ENCODE data around the gene KRT27. TPM values are rescaled to one million over a fixed set of nuclear protein-coding genes. Genes with fewer than 3 reads are reported as not detected.
A peak's percentile ranks its signal among the peaks of the same experiment; 100 is the strongest.
"Not testable (repeated sequence)": the region's sequence is repeated elsewhere in the genome, so short reads cannot be mapped to it uniquely, and the experiment has no call there.

KRT27 gene
- total RNA-seq, 1 donor from 2014 or later = not detected

GRCh38 chr17:40775945-40776344 is 6.4 kb downstream of the KRT27 start:
- DNase-seq = no peak
- intact Hi-C loops (cut with DNase I) = no loop called here
- ATAC-seq (ENCODE audit: poor library complexity) = peak; percentile 87

GRCh38 chr17:40772101-40772500 is 10.2 kb downstream of the KRT27 start, which contains the start of gene KRT26:
Gene KRT26 (minus strand): TSS chr17:40772201. CDS start chr17:40772113, 88 bp downstream.
- no peak for ATAC-seq (ENCODE audit: poor library complexity)
- intact Hi-C loops (cut with DNase I) = no loop called here
- no peak for DNase-seq

DNA sequence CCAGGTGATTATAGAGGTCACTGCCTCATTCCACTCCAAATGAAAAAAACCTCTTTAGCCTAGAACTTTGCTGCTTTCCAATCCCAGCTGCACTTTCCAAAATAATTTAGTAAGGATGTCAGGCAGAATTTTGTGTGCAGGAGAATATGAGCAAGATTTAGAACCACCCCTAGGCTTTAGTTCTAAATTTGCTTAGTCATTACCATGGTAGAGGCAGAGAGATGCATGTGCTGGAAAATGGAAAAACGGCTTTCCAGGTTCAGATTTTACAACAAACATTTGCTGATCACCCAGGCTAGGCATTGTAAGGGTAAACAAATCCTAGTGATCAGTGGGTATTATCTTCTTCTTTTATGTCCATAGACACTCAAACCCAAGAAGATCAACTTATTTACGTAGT is 16.7 kb downstream of the KRT27 start:
- ATAC-seq (ENCODE audit: poor library complexity) (no peak), DNase-seq (no peak)
- intact Hi-C loops (cut with DNase I) = no loop called here

- DNase-seq (no peak), ATAC-seq (ENCODE audit: poor library complexity) (no peak)
- intact Hi-C loops (cut with DNase I) = no loop called here
Measured at GRCh38 chr17:40763752-40764151, 18.6 kb downstream of the KRT27 start.

DNA sequence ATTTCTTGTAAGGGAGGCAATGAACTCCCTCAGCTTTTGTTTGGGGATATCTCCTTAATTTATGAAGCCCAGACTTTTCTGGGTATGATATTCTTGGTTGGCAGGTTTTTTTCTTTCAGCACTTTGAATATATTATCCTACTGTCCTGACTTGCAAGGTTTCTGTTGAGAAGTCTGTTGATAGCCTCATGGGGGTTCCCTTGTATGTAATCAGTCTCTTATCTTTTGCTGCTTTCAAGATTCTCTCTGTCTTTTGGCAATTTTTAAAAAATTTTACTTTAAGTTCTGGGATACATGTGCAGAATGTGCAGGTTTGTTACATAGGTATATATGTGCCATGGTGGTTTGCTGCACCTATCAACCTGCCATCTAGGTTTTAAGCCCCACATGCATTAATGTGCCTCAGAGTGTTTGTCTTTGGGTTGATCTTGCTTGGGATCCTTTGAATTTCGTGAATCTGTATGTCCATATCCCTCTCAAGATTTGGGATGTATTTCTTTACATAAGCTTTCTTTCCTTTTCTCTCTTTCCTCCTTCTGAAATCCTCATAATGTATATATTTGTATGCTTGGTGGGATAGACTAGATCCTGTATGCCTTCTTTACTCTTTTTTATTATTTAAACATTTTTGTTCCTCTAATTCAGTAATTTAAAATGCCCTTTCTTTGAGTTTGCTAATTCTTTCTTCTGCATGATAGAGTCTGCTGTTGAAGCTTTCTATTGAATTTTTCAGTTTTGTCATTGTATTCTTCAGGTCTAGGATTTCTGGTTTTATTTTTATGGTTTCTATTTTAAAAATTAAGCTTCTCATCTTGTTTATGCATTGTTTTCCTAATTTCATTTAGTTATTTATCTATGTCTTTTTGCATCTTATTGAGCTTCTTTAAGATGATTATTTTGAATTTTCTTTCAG is 22.0 kb downstream of the KRT27 start:
- intact Hi-C loops (cut with DNase I) = no loop called here
- DNase-seq (no peak), ATAC-seq (ENCODE audit: poor library complexity) (no peak)

DNA sequence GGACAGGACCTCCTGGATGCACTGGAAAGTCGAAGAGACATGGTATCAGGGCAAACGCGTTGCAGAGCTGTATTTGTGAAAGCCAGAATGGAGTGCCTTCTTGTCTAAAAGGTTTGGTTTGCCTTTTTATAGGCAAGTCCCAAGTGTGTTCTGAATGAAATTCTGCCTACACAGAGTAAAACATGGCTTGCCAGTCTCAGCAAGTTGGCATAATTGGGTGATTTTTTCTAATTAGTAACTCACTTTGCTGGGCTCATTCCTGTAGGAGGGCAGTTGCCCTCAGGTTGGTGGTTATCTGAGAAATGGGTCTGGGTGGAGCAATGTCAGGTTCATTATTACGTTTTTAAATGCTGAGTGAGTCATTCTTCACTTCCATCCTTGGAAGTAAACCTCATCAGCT is 27.1 kb downstream of the KRT27 start, which contains the start of gene KRT25:
Gene KRT25, minus strand, starts transcription at position 101 of the 400 bp plus-strand sequence. Its CDS starts 60 bp downstream, at position 41.
- no peak for ATAC-seq (ENCODE audit: poor library complexity)
- intact Hi-C loops (cut with DNase I) = no loop called here
- no peak for DNase-seq

DNA sequence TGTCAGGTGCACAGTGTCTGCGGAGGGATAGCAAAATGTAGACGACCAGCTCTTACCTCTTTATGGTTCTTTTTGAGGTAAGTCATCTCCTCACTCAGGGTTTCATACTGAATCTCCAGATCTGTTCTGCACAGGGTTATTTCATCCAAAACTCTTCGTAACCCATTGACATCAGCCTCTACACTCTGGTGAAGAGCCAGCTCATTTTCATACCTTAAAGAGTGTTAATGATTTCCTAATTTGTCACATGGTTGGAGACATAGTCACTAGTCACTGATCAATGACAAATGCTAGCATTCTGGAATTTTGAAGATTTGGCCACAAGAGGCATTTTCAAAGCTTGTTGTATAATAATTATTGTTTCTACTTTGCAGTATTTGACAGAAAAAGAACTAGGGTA is 28.5 kb downstream of the KRT27 start:
- intact Hi-C loops (cut with DNase I) = no loop called here
- ATAC-seq (ENCODE audit: poor library complexity) = no peak

GRCh38 chr17:40751065-40751464 is 31.3 kb downstream of the KRT27 start:
- no peak for ATAC-seq (ENCODE audit: poor library complexity)
- no peak for DNase-seq
- intact Hi-C loops (cut with DNase I) = no loop called here

More for the DNA sequence above, 28.5 kb downstream of the KRT27 start:
- no peak for DNase-seq

DNA sequence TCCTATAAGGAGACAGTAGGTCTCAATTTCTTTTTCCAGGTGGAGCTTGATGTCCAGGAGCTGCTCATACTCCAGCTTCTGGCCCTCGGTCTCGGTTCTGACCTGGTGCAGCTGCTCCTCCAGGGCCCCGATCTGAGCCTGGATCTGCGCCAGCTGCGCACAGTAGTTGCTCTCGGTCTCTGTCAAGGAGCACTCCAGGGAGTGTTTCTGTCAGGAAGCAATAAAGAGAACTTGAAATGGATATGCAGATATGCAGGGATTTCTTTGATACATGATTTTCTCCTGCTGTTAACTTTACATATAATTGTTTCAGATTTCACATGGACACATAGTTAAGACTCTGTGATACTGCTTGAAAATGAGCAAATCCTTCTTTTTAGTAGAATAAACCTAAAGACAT is 32.0 kb downstream of the KRT27 start:
- DNase-seq = no peak
- ATAC-seq (ENCODE audit: poor library complexity) = no peak
- intact Hi-C loops (cut with DNase I) = no loop called here

DNA sequence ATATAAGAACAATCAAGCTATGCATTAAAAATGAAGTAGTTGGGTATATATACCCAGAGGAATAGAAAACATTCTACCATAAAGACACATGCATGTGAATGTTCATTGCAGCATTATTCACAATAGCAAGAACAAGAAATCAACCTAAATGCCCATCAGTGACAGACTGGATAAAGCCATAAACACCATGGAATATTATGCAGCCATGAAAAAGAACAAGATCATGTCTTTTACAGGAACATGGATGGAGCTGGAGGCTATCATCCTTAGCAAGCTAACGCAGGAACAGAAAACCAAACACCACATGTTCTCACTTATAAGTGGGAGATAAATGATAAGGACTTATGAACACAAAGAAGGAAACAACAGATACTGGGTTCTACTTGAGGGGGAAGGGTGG is 33.7 kb downstream of the KRT27 start:
- DNase-seq; intact Hi-C loops (cut with DNase I); ATAC-seq (ENCODE audit: poor library complexity): not testable (repeated sequence)

DNA sequence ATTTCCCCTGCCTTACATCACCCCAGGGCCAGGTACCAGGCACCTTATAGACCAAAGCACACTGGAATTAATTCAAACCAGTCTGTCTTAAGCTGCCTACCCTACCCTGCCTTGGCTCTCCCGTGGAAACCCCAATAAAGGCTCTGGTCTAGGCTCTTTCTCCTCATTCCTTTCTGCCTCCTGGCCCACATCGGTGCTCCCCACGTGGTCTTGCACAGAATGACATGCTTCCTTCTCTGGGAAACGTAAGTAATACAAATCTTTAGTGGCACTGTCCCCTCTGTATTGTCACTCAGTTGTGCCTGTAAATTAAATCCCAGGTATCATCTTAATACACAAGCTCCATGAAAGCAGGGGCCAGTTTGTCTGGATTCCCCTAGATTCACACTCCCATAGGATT is 43.8 kb downstream of the KRT27 start:
- ATAC-seq (ENCODE audit: poor library complexity) (no peak), DNase-seq (no peak)
- intact Hi-C loops (cut with DNase I) = no loop called here

- ATAC-seq (ENCODE audit: poor library complexity) = no peak
Measured at GRCh38 chr17:40735016-40735415, 47.3 kb downstream of the KRT27 start.

GRCh38 chr17:40734018-40734417 is 48.3 kb downstream of the KRT27 start:
- intact Hi-C loops (cut with DNase I) = no loop called here
- ATAC-seq (ENCODE audit: poor library complexity) (no peak), DNase-seq (no peak)

More at GRCh38 chr17:40735016-40735415, 47.3 kb downstream of the KRT27 start:
- DNase-seq = no peak
- intact Hi-C loops (cut with DNase I) = no loop called here

DNA sequence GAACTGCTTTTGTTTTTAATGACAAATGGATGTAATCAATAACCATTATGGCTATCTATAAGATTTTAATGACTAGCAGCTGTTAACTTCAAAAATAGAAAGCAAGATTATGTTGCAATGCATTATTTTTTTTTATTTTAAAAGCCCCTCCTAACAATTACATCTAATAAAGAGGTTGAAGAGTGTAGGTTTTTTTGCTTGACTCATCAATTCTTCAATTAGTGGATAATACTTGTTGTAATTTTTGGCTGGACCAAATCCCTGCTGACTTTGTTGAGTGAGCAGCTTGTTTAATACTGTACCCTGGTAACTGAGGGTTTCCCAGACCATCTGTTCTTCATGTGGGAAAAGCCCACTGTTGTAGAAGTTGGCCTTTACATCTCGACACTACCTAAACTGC is 51.4 kb downstream of the KRT27 start:
- intact Hi-C loops (cut with DNase I) = no loop called here
- DNase-seq = no peak
- ATAC-seq (ENCODE audit: poor library complexity) = no peak

DNA sequence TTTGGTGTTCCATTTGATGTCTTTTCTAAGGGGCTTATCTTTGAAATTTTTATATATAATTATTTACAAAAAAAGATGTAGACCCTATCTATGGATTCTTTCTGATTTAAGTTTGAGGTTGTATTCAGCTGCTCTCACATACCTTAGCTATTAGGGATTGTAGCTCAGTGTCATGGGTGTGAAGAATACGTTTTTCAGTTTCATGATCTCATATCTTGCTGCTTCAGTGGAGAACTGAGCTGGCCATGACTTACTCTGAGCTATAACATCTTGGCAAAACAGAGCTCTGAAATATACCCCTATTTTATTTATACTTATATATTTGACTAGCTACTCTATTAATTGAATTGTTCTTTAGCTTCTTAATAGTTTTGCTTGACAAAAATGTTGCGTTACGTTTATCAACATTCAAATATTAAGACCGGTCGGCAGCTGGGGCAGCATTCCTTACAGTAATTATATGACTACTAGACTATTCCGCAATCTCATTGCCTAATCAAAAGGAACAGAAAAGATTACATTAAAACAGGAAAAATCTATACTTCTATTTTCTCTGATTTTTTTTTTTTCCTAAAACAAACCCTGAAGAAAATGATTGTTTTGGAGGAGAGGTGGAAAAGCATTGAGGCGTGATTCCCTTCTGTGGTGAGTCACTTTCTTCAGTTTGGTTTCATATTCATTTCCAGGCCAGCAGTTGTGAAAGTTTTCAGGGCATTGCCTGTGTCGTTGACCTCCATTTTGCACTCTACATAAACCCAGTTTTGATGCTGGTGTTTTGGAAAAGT is 54.7 kb downstream of the KRT27 start:
- intact Hi-C loops (cut with DNase I) = no loop called here
- ATAC-seq (ENCODE audit: poor library complexity) (no peak), DNase-seq (no peak)

DNA sequence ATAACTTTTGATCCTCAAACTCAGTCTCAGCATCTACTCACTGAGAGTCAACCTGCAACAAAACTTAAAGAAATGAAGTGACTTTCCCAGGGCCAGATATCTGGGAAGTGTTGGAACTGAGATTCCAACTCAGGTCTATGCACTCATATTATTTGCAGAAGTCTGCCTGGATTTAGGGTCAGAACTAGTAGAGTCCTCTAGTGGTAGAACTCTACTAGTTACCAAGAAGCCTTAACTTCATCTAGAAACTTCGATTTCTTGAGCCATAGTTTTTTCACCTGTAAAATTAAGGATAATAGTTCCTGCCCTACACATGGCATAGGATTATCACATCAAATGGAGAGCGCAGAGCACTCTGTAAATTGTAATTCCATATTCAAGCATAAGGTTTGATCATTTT is 55.4 kb downstream of the KRT27 start:
- DNase-seq (no peak), ATAC-seq (ENCODE audit: poor library complexity) (no peak)
- intact Hi-C loops (cut with DNase I) = no loop called here
